HG03575 (cell line): ENCODE results near the gene SPAG4.

Experiments
- ATAC-seq: cut with Tn5 transposase; IDR thresholded peaks from one replicate; pipeline ENCODE4 v1.9.1; 2021; ENCODE audit not compliant: unreplicated experiment, insufficient number of reproducible peaks, low FRiP score; ENCODE audit errors: extremely low read depth

SPAG4 gene

DNA sequence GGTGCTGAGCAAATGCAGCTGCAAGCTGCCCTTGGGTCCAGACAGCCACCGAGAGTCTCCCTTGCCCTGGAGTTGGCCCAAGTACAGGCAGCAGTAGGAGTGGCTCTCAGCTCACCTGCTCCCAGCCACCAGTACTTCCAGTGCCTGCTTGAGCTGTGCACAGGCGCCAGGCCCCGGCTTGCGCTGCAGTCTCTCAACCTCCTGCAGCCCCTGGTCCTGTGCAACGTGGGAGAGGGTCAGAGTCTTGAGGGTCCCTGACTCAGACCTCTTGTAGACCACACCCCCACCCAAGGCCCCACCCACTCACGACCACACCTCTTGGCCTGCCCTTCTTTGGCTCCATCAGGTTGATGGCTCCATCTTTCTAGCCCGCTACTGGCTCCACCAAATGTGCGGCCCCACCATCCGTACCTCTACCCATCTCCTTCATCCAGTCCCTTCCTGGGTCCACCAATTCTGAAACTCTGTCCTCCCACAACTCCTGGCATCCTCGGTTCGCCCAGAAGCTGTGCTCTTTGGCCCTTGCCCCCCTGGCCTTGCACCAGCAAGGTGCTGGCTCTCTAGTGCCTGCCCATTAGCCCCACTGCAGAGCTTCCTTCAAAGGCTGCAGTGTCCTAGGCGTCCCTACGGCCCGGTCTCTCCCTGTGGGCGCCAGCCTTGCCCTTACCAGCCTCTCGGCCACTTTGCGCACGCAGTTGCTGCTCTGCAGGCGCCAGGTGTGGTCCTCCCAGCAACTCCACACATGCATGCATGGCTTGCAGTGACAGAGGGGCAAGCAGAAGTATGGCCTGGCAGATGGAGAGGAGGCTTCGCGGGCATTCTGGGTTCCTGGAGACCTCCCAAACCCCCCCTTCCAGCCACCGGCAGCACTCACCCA, 16.5 kb upstream of the SPAG4 start:
- ATAC-seq, result no peak

DNA sequence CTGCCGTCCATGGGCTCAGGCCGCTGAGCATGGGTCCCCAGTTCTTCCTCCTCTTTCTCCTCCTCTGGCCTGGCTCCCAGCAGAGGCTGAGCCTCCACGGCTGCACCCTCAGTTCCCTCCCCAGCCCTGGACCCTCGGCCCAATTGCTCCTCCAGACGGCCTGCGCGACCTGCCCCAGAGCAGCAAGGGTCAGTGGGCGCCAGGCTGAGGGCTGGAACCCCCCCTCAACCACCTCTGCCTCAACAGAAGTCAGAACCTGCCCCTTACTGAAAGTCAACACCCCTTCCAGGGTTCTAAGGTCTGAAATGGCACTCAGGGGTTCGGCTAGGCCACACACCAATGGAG, 15.9 kb upstream of the SPAG4 start:
- no peak for ATAC-seq

DNA sequence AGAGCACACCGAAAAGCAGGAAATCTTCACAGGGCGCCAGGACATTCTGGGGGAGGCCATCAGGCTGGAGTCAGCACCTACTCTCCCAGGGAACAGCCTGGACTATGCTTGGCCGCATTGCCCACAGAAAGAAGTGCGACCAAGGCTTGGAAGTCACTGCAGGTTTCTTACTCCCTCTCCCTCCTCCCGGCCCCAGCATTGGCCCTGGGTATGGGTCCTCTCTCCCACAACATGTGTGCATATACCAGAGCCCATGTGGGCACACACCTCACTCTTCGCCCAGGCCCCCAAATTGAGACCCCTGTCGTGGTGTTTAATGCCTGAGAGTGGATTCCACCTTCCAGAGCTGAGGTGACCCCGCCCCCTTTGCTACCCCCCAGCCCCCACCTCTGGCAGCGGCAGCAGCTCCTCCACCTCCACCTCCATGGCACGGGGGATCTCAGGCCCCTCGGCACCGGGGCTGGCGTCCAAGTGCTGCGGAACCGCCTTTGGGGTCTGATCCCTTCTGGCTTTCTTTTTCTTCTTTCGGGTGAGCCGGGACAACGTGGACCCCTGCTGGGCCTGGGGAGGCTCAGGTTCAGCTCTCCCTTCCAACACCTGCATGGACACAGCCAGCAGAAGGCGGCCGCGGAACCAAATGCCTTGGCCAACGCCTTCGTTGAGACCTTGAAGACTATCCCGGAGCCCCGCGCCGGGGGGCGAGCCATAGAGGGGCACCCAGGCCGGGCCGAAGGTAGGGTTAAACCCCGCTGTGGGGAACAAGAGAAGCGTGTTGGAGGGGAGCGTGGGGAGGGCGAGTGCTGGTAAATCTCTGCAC, 15.2 kb upstream of the SPAG4 start:
- no peak for ATAC-seq

DNA sequence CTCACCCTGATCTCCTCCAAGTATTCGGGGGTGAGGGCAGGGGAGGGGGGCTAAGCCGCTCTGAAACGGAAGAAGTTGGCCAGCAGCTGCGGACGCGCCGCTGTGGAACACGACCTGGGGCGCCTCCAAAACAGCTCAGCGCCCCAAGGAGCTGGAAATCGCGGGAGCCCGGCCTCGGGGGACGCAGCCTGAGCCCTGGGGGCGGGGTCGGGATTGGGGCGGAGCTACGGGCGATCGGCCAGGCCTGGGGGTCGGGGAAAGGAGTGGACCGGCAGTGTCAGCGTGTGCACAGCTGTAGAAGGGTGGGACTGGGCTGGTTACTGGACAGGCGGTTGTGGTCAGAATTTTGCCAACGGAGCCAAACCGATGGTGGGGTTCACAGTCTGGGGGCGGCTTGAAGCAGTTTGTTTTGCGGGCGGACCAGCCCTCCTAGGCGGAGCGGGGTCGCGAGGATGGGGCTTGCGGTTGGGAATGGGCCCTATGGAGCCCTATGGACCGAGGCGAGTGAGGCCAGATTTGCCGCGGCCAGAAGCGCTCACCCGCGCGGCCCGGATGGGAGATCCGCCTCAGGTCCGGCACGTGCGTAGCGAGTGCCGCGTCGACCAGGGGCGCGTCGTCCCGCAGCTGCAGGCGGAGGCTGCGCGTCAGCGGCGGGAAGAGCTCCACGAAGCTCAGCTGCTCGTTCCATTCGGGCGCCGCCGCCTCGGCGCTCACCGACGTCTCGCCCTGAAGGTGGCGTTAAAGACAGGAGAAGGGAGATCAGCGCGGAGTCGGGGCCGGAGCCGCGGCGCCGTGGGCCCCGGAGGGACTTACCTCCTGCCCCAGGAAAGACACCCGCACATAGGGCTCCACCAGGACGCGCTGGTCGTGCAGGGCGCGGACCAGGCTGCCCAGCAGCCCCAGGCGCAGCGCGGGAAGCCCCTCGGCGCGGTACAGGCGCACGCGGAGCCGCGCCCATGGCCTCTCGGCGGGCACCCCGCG, 14.3 kb upstream of the SPAG4 start:
- no peak for ATAC-seq

DNA sequence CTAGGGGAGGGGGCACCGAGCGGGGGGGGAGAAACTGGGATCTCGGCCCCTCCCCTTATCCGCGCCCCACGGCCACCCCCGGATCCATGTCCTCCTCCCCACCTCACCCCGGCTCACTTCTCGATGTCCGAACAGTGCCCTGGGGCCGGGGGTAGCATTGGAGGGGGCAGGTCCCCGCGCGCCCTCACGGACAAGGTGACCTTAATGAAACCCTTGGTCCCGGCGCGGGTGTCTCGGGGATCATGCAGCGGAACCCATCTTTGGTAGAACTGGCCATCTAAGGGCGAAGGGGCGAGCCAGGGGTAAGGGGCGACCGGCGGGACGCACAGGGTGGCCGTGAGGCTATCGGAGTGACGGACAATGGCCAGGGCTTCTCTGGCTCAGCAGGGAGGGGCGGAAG, 13.6 kb upstream of the SPAG4 start:
- no peak for ATAC-seq

DNA sequence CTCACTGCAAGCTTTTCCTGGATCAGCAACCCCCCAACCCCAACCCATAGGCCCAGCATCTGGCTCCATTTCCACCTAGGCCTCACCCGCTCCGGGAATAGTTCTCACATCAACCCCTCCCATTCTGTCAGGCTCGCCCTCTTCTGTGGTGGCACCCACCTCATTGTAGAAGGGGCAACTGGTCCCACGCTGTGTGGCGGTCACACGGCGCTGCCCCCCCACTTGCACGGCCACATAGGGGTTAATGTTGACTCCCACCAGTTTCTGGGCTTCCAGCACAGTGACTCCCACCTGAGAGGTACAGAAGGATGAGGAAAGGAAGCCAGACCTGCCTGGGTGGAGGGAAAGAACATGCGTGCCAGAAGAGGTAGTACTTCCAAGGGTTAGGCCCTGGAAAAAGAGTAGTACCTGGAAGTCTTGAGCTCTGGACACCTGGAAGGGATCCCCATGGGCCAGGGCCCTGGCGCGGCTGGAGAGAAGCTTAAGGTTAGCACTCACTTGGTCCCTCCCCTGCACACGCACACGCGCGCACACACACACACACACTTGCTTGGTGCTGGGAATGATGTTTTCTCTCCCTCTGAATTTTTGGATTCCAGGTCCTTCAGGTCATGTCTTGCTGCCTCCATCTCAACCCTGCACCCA, 12.7 kb upstream of the SPAG4 start:
- ATAC-seq, result no peak

DNA sequence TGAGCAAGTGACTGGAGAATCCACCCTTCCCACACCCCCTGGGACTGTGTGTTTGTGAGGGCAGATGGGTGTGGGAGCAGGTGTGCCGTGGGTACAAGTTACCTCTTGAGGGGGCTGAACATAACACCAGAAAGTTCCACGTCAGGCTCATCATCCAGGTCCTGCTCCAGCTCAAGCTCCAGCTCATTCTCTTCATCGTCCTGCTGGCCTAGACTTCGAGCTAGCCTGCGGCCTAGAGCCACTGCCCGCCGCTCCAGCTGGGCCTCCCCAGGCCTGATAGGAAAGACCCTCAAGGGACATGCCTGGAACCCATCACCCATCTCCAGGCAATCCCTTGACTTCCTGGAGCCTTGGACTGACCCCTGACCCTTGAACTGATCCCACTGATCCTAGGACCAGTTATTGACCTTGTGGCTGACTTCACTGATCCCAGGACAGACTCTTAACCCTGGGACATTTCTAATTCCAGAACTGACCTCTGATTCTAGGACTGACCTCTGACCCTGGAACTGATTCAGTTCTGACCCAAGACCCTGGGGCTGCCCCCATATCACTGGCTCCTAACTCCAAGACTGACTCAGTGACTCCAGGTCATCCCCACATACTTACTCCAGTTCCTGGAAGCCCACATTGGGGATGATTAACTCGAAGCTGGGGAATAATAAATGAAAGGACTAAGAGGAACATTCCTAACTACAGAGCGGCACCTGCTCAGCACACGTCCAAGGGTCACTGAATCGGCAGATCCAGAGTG, 11.8 kb upstream of the SPAG4 start:
- no peak for ATAC-seq

DNA sequence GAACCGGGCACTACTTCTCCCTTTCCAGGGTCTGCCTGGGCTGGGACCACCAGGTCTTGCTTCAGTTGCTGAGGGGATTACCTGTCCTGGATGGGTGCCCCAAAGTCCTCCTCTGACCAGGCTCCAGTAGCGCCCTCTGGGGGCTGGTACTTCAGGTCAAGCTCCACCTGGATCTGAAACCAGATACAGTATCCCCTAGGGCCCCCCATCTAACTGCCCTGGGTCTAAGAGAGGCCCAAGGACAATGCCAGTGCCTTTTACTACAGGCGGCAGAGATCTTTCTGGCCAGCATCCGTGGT, 11.2 kb upstream of the SPAG4 start:
- ATAC-seq, result no peak

DNA sequence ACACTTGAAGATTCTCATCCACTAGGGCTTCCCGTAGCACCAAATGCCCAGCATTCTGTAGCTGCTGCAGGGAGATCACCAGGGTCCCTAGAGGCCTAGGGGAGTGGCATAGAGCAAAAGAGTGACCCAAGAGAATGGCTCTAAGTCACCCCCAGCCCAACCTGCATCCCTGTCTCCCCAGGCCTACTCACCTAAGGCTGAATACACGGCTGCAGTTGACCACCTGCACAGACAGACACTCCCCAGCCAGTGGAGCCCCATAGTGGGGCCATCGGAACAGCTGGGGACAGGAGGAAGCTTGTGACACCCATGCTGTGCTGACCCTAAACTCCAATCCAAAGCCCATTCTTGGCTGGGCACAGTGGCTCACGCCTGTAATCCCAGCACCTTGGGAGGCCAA, 9.5 kb upstream of the SPAG4 start:
- ATAC-seq, result no peak

DNA sequence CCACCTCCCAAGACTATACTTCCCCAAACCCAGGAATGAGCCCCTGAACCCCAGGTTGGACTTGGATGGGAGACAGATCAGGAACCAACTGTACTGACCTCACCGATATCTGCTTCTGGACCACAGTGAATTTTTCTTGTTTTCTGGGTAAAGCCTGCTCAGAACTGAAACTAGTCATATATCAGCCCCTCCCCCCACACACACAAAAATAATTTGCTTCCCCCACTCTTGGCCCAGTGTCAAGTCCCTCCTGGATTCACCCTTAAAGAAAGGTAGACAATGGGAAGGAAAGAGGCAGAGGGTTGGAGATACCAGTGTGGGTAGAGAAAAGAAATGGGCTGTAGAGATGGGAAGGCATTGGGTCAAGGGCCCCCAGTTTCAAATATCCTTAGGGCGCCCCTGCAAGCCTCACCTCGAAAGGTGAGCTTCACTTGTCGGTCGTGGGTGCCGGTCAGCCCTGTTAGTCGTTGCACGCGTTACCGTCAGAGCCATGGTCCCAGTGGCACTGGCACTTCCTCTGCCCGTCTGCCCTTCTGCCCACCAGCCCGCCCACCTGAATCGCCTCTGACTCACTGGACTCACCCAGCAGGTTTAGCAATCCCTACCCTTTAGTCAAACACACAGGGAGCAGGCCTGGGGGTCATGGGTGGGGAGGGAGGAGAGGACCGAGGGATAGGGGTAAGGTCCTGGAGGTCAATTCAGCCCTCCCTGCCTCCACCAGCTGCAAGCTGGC, 8.5 kb upstream of the SPAG4 start:
- no peak for ATAC-seq

DNA sequence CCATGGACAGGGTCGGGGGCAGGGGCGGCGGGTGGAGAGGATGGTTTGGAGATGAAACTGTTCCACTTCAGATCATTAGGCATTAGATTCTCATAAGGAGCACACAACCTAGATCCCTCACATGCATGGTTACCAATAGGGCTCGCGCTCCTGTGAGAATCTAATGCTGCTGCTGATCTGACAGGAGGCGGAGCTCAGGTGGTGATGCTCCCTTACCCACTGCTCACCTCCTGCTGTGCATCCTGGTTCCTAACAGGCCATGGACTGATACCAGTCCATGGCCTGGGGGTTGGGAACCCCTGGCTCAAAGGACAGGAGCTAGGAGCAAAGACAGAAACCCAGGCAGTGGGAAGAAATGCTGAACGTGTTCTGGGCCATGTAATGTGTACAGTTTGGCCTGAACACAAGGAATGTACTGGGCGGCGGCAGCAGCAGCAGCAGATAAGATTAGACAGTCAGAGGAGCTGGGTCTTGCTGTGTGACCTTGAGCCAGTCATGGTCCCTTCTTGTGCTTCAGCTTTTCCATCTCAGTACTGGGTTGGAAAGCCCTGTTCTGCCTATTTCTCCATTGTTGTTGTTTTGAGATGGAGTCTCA, 4.7 kb upstream of the SPAG4 start:
- ATAC-seq, result no peak

DNA sequence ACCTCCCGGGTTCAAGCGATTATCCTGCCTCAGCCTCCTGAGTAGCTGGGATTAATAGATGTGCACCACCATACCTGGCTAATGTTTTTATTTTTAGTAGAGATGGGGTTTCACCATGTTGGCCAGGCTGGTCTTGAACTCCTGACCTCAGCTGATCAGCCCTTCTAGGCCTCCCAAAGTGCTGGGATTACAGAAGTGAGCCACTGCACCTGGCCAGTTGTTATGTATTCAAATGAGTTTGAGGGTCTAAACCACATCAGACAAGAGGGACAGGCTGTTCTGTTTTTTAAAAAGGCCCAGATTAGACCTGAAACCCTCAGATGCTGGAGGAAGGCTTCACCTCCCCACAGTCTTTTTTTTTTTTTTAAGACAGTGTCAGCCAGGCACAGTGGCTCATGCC, 4.1 kb upstream of the SPAG4 start:
- no peak for ATAC-seq

DNA sequence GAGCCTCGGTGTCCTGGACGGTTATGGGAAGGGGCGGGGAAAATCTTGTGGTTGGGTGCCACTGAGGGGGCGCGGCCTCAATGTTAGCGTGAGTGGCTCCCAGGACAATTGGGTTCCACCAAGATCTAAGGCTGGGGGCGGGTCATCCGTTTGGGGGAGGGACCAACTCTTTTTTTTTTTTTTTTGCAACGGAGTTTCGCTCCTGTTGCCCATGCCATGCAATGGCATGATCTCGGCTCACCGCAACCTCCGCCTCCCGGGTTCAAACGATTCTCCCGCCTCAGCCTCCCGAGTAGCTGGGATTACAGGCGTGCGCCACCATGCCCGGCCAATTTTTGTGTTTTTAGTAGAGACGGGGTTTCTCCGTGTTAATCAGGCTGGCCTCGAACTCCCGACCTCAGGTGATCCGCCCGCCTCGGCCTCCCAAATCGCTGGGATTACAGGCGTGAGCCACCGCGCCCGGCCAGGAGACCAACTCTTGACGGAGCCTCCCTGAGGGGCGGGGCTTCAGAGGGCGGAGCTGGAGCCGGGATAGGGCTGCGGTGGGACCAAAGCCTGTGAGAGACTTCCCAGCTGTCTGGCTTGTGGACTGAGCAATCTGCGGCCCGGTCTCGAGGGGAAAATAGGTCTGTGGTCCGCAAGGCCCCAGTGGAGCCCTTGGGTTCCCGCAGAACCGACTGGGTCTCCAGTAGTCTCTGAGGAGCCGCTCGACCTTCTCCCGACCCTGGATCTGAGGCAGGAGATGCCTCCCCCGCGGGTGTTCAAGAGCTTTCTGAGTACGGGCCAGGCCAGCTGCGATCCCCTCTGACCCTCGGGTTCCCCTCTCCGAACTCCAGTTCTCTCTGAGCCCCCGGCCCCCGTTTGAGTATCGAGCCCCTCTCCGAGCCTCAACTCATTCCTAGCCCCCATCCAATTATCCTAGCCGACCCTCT, 1.1 kb downstream of the SPAG4 start:
- peak; percentile 43 for ATAC-seq

DNA sequence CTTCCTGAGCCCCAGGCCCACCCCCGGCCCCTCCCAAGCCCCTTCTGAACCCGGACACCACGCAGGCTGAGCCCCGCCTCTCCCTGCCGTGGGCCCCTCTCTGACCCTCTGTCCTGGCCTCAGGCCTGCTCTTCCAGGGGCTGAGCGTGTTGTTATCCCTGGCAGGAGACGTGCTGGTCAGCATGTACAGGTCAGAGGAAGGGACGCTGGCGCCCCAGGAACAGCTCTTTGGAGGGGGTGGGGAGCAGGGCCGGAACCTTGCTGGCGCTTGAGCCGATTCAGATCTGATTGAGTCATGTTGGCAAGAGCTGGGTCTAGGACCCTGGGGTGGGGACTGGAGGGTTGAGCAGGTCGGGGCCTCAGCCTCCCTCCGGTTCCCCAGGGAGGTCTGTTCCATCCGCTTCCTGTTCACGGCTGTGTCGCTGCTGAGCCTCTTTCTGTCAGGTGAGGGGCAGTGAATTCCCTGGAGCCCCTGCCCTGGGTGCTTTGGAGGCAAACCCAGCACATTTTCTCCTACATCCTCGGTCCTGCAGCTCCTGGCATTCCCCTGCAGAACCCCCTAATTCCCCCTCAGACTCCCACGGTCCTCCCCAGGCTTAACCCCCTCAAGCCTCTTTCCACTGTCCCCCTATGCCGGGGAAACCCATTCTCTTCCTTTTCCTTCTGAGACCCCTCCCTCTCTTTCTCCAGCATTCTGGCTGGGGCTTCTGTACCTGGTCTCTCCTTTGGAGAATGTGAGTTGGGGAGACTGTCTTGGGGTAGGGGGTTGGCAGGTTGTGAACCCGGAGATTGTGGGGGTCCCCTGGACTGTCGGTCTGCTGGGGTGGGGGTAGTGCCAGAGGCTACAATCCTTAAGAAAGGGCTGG, 2.0 kb downstream of the SPAG4 start:
- ATAC-seq, result no peak

DNA sequence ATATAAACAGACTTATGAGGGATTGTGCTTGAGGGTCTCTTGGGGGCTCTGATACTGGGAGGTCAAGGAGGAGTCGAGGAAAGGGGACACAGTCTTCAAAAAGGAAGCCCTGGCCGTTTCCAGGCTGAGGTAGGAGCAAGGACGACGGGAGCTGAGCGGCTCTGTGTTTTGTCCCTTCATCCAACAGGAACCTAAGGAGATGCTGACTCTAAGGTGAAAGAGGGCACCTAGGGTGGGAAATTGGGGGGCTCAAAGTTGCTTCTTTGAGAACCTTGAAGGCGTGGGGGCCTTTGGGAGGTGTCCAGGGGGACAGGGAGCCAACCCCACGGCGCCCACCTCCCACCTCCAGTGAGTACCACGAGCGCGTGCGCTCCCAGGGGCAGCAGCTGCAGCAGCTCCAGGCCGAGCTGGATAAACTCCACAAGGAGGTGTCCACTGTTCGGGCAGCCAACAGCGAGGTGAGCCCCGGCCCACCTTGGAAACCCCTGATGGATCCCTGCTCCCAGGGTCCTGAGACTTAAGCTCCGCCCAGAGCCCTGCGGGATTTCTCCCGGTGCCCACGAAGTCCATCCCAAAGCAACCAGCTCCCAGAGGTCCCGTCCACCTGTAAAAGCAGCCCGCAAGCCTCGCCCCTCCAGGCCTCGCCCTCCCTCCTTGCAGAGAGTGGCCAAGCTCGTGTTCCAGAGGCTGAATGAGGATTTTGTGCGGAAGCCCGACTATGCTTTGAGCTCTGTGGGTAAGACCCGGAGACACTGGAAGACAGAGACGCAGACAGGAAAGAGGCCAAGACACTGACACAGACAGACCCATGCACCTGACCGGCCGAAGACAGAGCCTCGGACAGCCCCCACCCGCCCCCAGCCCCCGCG, 2.9 kb downstream of the SPAG4 start:
- no peak for ATAC-seq
